NCI-H187 (cell line): ENCODE data around the gene STEAP1B.
"Not testable (repeated sequence)": the region's sequence is repeated elsewhere in the genome, so short reads cannot be mapped to it uniquely, and the experiment has no call there.

Experiments used
- DNase-seq, 2 experiments: peaks; one replicate each; lab custom pipeline; 2025; lab: John Stamatoyannopoulos, UW

STEAP1B gene

DNA sequence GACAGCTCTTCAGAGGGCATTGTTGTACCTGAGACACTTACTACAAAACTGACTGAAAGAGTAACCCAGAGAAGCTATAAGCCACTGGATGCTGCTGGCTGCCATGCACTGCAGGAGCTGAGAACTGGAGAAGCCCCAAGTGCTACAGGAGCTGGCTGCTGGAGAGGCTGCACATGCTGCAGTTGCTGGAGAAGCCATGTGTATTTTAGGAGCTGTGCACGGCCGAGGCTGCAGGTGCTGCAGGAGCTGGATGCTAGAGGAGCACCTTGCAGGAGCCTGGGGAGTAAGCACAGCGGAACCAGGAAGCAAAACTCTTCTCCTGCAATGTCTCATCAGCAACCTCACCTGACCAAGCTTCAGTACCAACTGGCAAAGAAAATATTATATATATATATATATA lies 45.5 kb downstream of the STEAP1B start:
- DNase-seq: no peak

DNA sequence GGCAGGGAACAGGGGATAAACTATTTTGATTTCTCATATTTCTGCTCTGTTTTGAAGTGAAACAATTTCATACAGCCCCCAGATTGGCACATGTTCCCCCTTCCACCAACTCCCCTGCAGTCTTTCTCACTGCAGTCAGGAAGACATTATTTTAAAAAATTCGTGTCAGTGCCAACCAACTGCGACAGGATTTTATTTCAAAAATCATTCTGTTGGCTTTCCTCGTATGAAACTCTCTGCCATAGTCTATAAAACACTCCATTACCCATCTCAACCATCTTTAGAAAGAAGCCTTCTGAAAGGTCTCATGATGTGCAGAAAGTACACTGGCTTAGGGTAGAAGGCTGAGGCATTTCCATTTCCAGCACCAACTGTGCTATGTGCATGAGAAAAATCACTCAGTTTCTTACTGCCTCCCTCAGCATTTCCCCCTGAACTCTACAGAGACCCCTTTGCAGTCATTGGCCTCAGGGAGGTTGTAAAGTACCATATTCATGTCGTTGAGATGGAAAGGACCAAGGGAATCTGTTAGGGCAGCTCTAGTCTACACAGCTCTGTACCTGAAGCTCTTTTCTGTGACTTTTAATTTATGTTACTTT lies 46.9 kb downstream of the STEAP1B start:
- DNase-seq: no peak

DNA sequence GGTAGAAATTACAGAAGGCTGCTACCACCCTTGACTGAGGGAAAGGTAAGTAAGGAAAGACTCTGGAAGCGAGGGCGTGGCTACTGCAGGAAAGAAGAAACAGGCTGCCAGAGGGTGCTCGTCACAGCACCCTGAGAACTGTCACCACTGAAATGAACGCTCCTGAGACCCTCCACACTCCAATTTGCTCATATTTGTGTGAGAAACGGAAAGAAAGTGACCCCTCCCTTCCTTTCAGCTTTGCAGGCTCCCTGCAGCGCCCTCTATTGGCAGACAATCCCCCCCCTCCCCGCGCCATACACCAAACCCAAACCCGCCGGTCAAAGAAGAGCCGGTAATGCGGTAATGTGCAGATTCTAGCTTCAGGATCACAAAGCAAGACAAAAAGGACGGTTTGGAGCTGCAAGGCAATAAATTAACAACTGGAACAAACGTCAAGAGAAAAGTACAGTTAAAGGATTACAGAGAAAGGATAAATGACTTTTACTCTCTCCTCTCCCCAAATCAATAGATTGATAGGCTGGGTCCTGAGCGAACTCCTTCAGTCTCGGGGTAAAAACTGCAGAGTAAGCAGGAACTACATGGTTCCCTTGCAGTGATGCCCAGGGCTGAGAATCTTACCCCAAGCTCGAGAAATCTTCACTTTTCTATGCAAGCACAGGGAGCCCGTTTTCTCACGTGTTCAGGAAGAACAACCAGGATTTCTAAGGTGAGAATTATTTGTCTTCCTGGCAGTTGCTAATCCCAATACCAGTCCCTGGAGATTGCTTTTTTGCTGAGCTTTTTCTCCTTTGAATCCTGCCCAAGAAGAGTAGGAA lies 47.6 kb downstream of the STEAP1B start:
- no peak for DNase-seq

DNA sequence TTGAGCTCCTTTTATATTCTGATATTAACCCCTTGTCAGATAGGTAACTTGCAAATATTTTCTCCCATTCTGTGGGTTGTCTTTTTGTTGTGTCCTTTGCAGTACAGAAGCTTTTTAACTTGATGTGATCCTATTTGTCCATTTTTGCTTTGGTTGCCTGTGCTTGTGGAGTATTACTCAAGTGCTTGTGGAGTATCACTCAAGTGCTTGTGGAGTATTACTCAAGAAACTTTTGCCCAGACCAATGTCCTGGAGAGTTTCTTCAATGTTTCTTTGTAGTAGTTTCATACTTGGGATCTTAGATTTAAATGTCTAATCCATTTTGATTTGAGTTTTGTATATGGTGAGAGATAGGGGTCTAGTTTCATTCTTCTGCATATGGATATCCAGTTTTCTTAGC lies 50.0 kb downstream of the STEAP1B start:
- DNase-seq: not testable (repeated sequence)

DNA sequence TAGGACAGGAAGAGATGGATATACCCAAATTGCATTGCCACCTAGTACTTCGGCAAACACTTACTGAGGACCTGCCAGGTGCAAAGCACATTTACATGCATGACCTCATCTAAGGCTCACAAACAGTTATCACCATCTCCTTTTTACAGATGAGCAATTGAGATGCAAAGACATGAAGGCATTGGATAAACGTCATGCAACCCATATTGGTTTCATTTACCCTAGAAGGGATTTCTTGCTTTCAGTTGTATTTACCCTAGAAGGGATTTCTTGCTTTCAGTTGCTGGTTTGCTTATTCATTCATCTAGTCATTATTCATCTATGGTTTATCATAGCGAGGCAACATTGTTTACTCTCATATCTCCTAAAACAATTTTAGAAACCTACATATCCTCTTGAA lies 52.2 kb downstream of the STEAP1B start:
- DNase-seq: no peak

DNA sequence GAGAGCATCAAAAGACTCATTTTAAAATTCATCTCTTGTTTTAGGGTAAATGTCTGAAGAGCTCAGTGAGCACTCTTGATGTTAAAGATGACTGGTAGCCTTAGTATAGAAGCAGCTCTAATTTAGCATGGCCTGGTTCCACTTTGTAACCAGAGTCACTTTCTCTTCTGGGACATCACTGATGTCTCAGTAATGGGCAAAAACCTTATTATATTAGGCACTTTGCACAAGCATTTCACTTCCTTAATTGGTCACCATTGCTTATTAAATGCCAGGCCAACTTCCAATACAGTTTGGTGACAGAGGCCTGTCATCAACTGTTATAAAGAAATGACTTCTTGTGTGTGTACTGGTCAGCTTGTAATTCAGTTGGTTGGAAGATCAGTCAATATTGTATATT lies 53.0 kb downstream of the STEAP1B start:
- DNase-seq: no peak

DNA sequence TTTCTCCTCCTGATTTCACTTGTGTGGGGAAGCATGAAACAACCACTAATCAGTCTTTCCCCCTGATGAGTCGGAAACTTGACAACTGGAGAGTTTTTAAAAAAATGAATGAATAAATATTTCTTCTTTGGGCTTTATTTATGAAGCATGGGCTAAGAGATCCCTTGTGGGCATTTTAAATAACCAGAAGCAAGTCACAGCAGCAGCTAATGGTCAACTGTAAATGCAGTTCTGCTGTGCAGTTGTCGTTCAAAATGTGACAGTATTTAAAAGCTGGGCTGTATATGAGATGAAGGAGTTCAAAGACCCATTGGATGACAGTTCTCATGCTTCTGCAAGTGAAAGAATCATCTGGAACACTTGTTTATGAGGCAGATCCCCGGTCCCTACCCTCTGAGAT lies 54.1 kb downstream of the STEAP1B start:
- no peak for DNase-seq

DNA sequence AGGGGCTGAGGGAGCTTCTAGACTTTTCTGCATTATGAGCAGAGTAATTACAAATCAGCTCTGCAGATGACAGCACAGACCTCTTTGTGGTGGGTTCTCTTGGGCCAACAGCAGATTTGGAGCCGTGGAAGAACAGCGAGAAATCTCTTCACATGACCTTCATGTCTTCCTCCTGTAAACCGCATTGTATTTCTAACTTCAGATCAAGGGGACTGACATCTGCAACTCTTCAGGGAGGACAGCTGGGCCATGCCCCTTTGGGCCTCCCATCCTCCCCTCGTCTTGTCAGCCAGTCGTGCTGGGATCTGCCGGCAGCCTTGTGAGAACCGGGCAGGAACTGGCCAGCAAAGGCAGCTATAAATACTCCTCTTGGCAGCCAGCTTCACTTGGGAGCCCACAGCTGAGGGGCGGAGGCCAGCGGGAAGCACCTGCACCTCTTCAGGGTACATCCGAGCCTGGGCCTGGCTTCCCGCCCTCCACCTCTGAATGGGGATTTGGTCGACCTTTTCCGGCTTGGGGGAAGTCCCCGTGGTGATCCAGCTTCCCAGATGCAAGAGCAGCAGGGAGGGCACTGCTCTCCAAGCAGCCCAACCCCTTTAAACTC lies 54.7 kb downstream of the STEAP1B start:
- DNase-seq: peak; percentile 40 to 70

DNA sequence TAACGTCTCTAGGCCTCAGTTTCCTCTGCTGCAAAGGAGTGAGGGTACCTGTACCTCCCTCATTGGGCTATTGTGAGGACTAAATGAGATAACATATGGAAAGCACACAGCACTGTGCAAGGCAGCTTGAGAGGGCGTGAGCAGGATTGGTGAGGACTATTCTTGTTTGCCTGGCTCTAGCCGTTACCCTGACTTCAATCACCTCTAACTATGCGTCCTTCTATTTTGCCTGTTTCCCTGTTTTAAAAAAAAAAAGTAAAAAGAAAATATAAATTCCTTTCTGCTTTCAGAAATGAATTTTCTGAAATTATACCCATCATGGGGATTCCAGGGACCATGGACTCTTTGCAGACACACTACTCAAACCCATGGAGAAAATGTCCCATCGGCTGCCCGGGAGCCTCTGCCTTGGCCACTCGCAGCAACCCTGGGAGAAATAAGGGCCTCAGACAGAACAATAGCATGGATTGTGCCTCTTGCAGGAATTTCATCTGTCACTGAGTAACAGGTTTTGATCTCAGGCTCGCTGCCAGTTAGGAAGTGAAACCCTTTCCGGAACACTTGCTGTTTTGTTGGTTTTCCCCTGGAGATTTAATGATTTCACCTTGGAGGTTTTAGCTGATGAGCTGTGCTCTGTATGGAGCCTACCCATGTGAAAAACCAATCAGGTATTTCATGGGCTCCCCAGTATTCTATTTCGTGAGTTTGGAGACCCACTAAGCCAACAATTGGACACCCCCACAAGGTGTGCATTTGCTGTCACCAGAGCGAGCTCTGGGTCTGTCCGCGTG lies 55.6 kb downstream of the STEAP1B start:
- DNase-seq: no peak

DNA sequence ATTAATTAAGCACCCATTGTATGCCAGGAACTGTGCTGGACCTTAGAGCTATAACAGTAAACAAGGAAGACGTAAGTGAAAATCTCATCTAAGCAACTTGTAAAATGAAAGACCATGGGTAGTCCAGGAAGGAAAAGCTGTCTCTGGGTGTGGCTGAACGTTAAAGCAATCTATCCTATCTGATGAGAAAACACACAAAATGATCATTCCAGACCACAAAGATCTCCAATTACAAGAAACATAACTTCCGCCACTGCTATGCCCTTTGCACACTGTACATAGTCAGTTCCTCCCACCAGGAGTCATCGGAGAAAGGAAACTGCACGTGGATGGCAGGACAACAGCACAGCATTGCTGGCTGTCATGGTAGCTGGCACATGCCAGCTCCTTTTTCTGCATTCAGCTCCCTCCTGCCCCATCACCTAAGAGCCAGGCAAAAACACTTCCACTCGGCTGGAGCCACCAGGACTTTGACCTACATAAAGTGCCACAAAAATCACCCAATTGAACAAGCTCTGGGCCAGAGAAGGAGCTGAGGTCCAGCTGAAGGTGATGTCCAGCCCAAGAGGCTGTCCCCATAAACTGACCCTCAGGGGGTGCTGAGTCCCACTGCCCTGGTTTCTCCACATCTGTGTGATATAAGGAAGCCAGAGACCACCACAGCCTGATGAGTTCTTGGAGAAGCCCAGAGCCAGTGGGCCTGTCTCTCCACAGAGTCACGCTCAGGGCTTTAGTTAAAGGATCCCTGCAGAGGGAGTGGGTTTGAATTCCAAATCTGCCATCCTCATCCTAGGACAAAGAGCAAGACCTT lies 56.4 kb downstream of the STEAP1B start:
- DNase-seq: no peak

DNA sequence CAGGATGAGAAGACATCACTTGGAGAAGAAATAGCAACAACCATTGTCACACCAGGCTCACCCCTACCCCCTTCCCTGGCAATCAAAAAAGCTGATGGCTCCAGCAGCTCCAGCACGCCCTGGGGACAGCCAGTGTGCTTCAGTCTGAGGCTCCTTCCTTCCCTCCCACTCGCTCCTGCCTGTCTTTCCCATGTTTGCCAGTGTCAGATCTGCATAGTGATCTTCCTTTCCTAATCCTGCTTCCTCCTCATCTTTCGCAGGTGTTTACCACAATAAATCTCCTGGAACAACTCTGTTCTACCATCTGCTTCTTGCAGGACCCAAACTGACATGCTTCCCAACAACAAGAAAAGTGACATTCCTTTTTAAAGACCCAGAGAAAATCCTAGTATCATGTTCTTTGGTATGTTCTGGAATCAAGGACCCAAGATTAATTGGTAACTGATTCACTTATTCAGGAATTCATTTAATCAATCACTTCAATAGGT lies 57.1 kb downstream of the STEAP1B start:
- DNase-seq: no peak

DNA sequence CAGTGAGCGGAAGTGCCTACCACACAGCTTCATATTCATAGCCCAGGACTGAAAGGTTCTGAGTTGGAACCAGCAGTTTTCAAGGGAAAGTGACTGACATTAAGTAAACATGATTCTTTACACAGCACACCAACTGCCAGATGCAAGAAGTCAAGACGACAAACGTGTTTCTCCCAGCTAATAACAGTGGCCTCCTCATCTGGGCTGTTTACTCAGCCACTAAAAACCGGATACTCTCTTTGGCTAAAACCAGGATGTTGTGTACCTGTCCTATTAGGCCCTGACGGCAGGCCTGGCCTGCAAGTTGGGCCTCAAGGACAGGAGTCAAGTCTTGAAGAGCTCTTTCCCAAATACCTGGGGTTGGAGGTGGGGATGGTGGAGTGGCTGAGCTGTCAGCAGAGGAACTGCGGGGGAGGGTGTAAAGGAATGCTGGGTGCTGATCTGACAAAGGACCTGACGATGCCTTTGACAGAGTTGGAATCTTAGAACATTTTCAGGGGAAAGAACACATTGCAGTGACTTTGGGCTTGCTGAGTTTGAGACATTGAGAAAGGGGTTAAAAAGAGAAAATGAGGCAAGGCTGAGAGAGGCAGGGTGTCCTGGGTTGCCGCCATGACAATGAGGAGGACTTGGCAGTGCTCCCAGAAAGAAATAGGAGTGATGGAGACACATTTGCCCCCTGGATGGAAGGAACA lies 57.7 kb downstream of the STEAP1B start:
- DNase-seq: no peak

DNA sequence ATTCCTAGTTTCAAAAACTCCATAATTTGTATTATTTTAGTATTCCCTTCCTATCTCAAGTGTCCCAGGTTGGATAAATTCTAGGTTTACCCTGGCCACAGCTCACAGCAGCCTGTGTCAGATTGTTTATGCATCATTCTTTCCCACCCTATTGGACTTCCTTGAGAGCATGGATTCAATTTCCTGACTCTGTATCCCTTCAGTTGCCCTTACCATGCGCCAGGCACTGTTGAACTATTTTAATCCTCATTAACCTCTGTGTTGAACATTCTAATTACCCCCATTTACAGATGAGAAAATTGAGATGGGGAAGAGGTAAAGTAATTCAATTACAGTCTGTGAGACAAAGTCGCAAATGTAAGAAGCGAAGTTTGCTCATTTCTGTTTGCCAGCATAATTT lies 58.8 kb downstream of the STEAP1B start:
- no peak for DNase-seq

DNA sequence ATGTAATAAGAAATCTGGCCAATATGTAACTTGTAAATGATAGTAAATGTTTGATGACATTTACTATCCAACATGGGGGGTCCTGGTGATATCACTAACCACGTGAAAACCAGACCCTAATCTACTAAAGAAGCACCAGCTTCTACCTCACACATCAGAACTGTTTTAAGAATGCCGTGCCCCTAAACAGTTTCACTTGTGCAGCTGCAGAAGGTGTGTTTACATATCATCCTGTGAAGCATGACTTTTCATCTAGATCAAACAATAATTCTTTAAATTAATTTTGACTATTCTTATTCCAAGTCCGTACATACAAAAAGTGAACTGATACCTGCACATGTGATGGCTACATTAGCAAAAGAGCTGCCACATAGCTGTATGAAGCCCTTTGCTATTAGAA lies 61.0 kb downstream of the STEAP1B start:
- no peak for DNase-seq

DNA sequence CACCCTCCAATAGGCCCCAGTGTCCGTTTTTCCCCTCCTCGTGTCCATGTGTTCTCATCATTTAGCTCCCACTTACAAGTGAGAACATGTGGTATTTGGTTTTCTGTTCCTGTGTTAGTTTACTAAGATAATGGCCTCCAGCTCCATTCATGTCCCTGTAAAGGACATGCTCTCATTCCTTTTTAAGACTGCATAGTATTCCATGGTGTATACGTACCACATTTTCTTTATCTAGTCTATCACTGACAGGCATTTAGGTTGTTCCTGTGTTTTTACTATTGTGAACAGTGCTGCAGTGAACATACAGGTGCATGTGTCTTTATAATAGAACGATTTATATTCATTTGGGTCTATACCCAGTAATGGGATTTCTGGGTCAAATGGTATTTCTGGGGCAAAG lies 63.4 kb downstream of the STEAP1B start:
- not testable (repeated sequence) for DNase-seq

DNA sequence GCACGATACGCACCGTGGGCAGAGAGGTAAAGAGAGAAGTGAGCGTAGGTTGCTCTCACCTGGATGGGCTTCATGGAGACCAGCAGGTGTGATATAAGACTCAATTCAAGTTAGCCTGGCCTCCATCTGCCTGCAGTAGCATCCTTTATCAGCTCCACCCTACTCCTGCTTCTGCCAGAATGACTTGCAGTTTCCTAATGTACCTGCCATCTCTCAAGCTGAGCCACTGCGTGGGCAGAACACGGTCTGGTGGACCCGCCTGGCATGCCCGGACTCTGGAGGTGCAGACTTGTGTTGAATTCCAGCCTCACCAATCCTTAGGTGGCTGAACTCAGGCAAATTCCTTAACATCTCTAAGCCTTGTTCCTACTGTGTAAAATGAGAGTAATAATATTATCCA lies 64.3 kb downstream of the STEAP1B start:
- no peak for DNase-seq

DNA sequence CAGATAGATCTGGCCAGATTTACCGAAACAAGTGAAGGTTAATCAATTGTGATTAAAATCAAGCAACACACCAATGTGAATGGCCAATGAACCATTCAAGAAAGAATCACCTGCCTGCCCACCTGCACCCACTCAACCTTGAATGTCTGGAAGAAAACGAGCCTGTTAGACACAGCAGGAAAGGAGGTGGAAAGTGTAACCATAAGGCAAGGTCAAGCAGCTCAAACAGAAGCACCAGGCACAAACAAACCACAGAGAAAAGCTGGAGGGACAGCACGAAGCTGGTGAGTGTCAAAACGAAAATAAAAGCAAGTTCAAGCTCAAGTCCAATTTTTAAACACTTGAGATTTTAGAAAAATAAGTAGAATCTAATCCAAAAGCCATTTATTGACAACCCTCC lies 64.9 kb downstream of the STEAP1B start:
- DNase-seq: no peak

DNA sequence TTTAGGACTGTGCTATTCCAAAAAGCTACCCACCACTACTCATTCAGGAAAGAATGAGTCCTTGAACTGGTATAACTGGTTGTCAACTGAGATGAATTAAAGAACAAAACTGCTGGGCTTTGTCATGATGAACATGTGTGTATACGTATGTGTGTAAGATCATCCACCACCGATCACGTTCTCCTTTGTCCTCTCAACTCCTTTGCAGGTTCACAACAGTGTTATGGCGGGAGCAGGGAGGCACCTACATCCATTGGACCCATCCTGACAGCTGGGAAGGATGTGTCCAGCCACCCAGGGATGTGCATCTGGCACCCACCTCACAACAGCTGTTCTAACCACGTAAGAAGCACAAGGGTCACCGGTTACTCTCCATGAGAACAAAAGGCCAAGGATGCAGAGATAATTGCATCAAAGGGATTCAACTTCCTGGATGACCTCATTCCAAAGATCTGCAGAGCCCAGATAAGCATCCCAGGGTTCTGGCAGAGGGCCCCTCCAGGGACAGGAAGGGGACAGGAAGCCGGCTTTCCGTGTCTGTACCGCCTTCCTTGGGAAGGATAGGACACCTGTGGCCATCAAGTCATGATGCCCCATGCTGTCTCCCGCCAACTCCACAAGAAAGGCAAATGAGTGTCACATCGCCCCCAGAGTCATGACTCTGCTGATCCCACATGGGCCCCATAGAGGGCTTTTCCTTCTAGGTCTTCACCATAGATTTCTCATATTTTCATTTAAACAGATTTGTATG lies 66.1 kb downstream of the STEAP1B start:
- no peak for DNase-seq

DNA sequence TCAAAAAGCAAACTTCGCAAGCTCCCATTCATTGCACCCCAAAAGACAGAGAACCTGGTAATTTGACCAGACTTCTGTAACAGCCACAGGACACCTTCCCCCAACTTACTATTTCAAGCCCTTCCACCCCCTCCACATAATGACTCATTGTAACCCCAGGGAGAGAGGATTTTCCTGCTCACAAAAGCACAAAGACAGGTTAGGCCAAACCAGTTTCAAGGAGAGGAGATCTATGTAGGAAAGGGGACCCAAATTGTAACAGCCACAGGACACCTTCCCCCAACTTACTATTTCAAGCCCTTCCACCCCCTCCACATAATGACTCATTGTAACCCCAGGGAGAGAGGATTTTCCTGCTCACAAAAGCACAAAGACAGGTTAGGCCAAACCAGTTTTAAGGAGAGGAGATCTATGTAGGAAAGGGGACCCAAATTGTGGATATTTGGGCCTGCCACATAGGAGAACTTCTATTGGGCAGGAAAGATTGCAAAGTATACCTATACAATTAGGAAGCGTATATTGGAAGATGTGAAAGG lies 66.8 kb downstream of the STEAP1B start:
- DNase-seq: not testable (repeated sequence)

DNA sequence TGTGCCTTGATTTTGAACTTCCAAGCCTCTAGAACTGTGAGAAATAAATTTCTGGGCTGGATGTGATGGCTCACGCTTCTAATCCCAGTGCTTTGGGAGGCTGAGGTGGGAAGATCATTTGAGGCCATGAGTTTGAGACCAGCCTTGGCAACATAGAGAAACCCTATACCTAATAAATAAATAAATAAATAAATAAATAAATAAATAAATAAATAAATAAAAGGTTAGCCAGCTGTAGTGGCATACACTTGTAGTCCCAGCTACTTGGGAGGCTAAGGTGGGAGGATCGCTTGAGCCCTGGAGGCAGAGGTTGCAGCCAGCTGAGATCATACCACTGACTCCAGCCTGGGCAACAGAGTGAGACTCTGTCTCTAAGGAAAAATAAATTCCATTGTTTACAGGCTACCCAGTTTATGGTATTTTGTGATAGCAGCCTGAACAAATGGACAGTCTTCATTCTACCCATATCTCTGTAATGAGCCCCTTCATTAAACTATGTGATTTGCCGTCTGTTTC lies 67.7 kb downstream of the STEAP1B start:
- no peak for DNase-seq
